NCI-H2196 (cell line): ENCODE measurements around the gene SPDYE2.
"Not testable (repeated sequence)": the region's sequence is repeated elsewhere in the genome, so short reads cannot be mapped to it uniquely, and the experiment has no call there.

Experiments
- DNase-seq: peaks from one replicate; lab custom pipeline; 2025; ENCODE audit not compliant: unreplicated experiment; lab: John Stamatoyannopoulos, UW

SPDYE2 gene

DNA sequence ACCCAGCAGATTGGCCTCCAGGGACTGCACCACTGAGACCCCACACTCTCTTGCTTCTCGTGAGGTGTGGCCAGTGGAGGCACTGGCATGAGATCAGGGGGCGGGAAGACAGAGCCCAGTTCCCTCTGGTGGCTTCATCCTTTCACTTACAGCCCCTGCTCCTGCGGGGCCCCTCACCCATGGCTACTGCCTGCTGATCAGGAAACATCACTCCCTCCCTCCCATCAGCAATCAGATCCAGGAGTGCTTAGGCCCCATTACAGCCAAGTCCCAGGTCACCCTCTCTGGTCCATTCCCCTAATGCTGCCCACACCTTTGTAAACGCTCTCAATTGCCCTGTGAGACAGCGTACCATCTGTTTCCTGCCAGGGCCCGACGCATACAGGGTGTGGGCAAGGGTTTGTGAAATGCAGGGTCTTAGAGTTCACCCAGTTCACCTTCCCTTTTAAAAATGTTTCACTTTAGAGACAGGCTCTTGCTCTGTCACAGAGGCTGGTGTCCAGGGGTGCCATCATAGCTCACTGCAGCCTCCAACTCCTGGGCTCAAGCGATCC is 15.9 kb upstream of the SPDYE2 start:
- DNase-seq, result not testable (repeated sequence)

DNA sequence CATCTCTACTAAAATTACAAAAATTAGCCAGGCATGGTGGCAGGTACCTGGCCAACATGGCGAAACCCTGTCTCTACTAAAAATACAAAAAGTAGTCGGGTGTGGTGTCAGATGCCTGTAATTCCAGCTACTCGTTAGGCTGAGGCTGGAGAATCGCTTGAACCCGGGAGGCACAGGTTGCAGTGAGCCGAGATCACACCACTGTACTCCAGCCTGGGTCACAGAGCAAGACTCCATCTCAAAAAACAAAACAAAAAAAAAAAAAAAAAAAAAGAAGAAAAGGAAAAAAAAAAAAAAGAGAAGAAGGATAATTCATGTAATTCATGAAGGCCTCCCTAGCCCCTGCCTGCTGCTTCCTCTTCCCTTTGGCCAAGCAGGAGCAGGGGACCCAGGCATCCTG is 10.4 kb upstream of the SPDYE2 start:
- DNase-seq, result not testable (repeated sequence)

DNA sequence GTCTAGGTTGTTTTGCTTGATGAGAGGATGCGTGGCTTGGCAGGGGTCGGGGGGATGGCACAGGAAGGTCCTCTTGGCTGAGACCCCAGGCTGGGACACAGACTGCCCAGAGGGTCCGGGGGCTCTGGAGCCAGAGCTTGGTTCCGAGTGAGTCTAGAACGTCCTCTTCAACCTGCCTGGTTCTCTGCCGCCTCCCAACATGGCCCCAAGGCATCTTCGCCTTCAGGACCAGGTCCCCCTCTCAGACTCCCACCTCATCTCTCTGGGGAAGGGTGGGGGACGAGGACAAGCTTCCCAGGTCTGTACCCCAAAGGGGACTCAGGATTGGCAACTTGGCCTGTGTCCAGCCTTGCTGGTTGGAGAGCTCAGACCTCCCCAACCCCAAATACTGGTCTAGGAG is 8.9 kb upstream of the SPDYE2 start:
- not testable (repeated sequence) for DNase-seq

DNA sequence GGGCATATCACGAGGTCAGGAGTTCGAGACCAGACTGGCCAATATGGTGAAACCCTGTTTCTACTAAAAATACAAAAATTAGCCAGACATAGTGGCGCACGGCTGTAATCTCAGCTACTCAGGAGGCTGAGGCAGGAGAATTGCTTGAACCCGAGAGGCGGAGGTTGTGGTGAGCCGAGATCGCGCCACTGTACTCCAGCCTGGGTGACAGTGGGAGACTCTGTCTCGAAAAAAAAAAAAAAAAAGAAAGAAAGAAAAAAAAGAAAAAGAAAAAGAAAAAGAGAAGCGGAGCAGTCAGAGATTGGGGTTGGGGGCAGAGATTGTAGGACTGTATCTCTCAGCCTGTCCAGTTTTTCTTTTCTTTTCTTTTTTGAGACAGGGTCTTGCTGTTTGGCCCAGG is 8.3 kb upstream of the SPDYE2 start:
- not testable (repeated sequence) for DNase-seq

DNA sequence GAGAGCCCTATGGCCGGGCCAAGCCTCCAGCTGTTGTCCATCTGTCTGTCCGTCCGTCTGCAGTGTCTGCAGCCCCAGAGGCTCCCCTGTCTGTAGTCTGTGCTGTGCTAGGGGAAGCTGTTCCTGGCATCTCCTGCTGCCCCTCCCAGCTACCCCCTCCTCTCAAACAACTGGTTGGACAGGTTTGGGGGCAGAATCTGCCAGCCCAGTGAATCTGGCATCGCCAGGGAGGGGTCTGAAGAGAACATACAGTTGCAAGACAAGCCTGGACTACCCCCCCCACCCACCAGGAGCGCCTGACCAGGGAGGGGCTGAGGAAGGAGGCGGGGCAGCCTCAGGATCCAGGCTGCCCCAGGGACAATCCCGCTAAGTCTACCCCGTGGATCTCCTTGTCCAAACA is 7.4 kb upstream of the SPDYE2 start, which contains the start of gene UPK3BL2:
Gene UPK3BL2, minus strand, starts transcription at position 101 of the 400 bp plus-strand sequence. Its CDS starts 60 bp downstream, at position 41.
- not testable (repeated sequence) for DNase-seq

DNA sequence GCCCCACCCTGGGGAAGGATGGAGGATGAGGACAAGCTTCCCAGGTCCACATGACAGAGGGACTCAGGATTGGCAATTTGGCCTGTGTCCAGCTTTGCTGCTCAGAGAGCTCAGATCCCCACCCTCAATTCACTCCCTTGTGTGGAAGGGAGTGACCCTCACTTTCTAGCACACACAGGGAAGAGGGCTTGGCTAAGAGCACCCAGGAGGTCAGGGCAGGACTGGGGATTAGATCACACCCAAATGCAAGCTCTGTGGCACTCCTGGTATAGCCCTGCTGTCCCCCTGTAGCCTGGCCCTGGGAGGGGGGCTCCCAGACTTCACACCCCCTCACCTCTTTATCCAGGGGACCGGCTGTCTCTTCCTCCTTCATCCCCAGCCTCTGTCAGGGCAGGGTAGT is 6.7 kb upstream of the SPDYE2 start:
- not testable (repeated sequence) for DNase-seq

DNA sequence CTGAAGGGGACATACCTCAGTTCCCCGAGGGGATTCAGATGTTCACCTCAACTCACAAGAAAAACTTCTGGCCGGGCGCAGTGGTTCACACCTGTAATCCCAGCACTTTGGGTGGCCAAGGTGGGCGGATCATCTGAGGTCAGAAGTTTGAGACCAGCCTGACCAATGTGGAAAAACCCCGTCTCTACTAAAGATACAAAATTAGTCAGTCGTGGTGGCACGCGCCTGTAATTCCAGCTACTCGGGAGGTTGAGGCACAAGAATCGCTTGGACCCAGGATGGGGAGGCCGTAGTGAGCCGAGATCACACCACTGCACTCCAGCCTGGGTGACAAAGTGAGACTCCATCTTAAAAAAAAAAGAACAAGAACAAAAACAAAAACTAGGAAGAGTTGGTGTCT is 5.7 kb upstream of the SPDYE2 start:
- not testable (repeated sequence) for DNase-seq

DNA sequence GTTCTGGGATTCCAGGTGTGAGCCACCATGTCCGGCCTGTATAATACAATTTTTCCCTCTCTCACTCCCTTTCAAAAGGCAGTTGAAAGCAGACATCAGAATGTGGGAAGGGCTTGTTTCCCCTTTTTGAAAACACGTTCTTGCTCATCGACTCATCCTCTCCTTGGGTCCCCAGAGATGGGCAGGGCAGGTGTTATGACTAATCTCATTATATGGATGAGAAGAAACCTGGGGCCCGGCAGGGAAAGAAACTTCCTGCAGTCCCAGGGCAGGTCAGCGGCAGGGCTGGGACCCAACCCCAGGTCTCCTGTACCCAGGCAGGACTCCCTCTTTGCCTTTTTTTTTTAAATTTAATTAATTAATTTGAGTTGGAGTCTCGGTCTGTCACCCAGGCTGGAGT is 4.7 kb upstream of the SPDYE2 start:
- not testable (repeated sequence) for DNase-seq

DNA sequence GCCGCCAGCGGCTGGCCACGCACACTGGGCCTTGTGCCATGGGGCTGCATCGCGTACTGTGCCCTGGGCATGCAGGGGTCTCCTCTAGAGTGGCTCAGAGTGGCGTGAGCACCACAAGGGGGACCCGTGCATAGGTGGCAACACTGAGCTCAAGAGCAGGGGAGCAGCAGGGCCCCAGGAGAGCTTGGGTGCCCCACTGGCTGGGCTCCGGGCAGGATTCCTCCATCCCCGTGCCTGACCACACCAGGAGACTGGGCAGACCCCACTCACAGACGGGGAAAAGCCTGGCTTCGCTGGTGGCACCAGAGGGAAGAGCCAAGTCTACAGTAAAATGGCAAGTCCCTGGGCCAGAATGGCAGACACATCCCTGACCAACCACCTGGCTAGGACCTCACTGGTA is 17.6 kb downstream of the SPDYE2 start:
- not testable (repeated sequence) for DNase-seq

DNA sequence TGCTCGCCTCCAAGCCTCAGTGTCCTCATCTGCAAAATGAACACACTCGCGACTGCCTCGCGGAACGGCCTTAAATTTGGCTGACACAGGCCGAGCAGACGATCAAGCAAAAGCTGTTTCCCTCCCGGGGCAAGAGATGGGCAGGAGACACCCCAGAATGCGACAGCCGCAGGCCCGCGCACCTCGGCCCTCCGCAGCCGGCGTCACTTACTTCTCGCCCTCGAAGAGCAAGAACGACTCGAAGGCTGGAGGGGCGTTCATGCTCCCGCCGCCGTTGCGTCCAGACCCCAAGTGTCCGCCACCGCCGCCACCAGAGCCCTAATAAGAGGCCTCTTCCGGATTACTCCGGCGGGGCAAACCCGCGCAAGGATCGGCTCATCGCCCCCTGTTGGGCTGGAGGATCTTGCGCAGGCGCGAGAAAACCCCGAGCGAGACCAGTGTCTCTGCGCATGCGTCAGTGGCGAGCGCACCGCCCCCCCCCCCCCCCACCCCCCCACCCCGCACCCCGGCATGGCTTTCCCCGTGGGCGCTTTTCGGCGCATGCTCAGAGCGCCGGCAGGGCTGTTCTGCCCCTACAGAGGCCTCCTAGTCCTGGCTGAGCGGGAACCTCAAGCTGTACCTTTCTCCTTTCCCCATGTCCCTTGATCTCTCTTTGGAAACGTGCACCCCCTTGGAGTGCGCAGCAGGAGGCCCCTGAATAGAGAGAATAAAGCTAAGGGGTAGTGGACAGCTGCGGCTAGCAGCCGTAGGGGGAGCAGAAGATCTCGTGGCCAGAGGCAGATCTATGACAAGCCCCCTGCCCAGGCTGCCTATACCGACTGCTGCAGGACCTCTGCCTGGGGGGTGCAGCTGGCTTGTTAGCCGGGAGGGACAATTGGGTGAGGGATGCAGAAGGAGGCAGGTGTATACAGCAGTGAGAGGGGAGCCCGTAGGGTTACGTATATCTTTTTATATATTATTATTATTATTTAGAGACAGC is 21.5 kb downstream of the SPDYE2 start, which contains the start of gene POLR2J3:
Gene POLR2J3, minus strand, starts transcription at position 323 of the 979 bp plus-strand sequence. Its CDS starts 62 bp downstream, at position 261.
- not testable (repeated sequence) for DNase-seq

DNA sequence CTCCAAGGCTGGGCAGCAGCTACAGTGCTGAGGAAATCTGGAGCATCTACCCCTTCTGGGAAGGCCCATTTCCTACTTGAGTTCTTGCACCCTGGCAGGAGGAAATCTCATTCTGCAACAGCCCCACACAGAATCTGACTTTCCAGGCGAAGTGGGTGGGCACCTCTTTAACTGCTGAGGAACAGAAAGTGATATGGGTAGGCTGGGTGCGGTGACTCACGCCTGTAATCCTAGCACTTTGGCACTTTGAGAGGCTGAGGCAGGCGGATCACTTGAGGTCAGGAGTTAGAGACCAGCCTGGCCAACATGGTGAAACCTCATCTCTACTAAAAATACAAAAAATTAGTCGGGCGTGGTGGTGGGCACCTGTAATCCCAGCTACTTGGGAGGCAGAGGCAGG is 23.6 kb downstream of the SPDYE2 start:
- not testable (repeated sequence) for DNase-seq

DNA sequence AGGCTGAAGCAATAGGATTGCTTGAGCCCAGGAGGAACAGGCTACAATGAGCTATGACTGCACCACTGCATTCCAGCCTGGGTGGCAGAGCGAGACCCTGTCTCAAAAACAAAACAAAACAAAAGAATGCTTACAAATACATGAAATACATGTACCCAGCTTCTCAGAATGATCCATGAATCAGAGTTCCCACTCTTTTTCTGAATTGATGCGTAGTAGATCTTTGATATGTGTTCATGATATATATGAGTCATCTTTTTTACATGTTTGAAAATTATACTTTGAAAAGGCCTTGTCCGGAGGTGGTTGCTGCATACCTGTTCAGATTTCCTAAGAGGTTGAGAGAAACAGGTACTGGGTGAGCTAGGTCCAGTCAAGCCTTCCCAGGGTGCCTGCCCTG is 25.3 kb downstream of the SPDYE2 start:
- not testable (repeated sequence) for DNase-seq

DNA sequence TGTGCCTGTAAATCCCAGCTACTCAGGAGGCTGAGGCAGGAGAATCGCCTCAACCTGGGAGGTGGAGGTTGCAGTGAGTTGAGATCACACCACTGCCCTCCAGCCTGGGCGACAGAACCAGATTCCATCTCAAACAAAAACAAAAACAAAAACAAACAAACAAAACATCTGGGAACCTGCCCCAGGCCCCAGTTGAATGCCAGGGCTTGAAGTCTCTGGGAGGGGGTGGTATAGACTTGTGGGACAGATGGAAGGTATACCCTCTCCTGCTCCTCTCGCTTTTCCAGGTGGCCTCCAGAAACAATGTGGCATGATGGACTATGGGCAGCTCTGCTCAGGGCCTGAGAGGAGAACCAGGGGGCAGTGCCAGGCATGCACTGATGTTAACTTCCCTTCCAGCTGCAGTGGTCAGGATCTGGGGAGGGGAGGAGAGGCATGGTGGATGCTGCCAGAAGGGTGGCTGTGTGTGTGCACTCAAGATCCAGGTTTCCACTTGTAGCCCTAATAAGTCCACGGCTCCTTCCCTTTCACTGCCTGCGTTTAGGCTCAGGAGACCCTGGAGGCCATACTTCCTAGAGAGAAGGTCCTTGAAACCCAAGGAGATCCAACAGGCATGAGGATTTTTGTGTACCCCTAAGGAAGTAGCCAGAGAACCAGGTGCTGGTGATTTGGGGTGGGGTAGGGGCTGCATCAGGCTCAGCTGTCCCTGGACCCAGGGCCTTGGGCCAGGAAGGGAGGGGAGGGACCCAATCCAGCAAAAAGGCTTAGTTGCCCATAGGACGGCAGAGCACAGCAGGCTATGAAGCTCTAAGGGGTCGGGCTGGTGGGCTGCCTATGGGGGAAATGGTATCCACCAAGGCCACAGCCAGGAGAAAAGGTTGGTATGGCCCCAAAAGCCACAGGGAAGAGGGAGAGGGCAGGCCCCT is 26.6 kb downstream of the SPDYE2 start:
- not testable (repeated sequence) for DNase-seq

DNA sequence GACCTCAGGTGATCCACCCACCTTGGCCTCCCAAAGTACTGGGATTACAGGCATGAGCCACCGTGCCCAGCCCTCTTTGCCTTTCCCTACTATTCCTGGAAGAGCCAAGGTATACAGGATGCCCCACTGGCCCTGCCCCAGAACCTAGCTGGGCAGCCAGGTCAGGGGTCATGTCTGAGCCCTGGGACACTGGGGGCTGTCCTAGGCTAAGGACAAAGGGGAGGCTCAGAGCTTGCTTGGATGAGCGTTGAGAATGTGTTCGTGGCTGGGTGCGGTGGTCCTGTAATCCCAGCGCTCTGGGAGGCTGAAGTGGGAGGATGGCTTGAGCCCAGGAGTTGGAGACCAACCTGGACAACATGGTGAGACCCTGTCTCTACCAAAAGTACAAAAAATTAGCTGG is 27.5 kb downstream of the SPDYE2 start:
- DNase-seq, result not testable (repeated sequence)

DNA sequence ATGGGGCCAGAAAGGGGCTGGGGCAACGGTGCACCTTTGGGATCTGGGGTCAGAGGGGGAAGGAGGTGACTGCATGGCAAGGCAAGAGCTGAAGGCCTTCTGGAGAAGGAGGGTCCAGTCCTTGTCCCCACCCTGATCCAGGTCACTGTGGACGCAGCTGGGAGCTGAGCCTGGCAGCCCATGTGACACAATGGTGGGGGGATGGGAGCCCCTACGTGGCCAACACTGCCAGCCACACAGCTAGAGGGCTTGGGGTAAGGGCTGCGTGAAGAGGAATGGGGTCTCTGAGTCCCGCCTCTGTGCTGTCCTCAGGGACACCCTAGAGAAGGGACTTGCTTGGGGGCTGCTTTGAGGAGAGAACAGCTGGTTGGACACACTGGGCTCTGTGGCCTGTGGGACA is 30.7 kb downstream of the SPDYE2 start:
- DNase-seq, result not testable (repeated sequence)

DNA sequence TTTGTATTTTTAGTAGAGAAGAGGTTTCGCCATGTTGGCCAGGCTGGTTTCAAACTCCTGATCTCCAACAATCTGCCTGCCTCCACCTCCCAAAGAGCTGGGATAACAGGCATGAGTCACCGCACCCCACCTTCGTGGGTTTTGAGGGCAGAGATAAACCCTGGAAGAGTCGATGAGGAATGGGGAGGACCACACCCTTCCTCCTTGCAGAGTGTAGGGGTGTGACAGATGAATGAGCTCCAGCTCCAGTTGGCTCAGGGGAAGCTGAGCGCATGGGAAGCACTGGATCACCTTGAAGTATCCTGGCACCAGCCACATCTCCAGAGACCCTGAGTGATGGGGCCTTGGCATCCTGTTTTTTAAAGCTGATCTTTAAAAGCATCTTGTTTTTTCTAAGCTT is 32.5 kb downstream of the SPDYE2 start:
- DNase-seq, result not testable (repeated sequence)

DNA sequence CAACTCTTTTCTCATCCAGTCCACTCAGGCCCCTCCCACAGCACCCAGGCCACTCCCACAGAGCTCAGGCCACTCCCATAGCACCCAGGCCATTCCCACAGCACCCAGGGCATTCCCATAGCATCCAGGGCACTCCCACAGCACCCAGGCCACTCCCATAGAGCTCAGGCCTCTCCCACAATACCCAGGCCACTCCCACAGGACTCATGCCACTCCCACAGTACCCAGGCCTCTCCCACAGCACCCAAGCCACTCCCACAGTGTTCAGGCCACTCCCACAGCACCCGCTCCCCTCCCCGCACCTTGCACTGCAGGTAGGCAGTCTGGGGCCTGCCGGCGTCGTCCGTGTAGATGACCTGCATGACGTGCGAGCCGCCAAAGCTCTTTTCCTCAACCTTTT is 38.8 kb downstream of the SPDYE2 start:
- DNase-seq, result not testable (repeated sequence)

DNA sequence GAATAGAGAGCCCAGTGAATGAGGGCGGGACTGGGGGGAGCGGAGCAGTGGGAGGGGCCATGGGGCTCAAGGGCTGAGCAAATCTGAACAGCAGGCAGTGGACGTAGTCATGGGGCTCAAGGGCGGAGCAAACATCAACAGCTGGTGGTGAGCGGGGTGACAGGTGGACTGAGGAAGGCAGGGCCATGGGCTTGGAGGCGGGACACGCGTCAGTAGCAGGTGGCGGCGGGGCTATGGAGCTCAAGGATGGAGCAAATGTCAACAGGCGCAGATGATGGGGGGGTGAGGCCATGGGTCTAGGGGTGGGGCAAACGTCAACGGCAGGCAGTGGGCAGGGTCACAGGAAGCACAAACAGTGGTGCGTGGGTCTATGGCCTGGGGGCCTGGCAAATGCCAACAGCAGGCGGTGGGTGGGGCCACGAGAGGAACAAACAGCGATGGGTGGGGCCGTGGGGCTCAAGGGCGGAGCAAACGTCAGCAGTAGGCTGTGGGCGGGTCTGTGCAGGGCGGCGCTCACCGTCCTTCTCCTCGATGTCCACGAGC is 41.5 kb downstream of the SPDYE2 start:
- not testable (repeated sequence) for DNase-seq

DNA sequence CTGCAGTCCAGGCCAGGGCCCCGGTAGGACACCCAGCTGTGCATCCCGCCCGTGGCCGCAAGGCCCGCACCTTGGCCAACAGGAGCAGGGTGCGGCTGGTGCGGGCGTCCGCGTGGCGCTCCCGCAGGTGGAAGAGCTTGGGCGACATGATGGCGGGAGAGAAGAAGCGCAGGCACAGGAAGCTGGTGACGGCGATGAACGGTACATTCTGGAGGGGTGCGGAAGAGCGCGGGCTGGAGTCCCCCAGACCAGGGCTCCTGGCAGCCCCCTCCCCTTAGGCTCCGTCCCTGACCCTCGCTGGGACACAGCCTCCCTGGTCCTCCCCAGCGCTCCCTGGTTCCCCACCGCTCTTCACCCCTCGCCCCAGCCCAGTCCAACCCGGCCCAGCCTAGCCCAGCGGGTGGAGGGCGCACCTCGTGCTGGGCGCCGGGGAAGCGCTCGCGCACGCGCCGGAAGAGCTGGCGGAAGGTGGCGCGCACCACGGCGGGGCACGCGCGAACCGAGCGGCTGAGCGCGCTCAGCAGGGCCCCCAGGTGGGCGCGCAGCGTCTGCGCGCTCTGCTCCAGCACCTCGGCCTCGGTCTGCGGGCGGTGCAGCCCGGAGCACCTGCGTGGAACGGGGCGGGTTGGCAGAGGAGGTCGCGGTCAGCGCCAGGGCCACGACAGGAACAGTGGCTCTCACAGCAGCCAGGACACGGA is 42.8 kb downstream of the SPDYE2 start:
- DNase-seq, result not testable (repeated sequence)

DNA sequence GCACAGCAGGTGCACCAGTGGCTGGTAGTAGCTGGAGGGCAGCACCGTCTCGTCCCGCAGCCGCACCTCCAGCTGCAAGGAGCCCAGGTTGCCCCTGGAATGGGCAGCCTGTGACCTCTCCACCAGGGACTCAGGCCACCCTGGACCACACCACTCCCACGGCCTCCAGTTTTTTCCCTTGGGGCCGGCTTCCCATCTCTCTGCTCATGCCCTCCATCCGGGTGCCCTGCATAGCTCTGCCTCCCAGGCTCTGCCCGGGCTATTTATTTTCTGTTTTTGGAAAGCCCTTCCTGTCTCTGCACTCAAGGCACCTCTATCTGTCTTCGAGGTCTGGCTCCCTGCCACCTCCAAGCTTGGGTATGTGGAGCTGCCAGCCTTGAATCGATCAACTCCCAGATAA is 45.0 kb downstream of the SPDYE2 start:
- not testable (repeated sequence) for DNase-seq
